Tibial nerve (tissue), 4 donors: ENCODE results near the gene TRHDE.

Source experiments
- EP300 ChIP-seq, 2 donors: sonication (generic); formaldehyde crosslinking; IDR thresholded peaks; one replicate each; pipeline ENCODE4 v1.6.1; 2017; ENCODE audit warnings: antibody characterized with exemption in 2 of 2, mild to moderate bottlenecking in 1 of 2
- POLR2A ChIP-seq, 2 donors: fragments of 450-650 bp; IDR thresholded peaks; one replicate each; pipeline ENCODE4 v1.6.1; 2017; ENCODE audit warnings: antibody characterized with exemption in 2 of 2, mild to moderate bottlenecking in 2 of 2, moderate library complexity in 2 of 2
- TF ChIP-seq, protein P1 (sequence below), 5 experiments: fragments of 200-600 bp in 3 of 5; fragments of 450-650 bp in 2 of 5; sonication (generic) in 3 of 5; IDR thresholded peaks; one replicate each; pipeline ENCODE4 v1.5.1; 2016 to 2019; ENCODE audit warnings: antibody characterized with exemption in 5 of 5, mild to moderate bottlenecking in 3 of 5, moderate library complexity in 2 of 5

DNA sequence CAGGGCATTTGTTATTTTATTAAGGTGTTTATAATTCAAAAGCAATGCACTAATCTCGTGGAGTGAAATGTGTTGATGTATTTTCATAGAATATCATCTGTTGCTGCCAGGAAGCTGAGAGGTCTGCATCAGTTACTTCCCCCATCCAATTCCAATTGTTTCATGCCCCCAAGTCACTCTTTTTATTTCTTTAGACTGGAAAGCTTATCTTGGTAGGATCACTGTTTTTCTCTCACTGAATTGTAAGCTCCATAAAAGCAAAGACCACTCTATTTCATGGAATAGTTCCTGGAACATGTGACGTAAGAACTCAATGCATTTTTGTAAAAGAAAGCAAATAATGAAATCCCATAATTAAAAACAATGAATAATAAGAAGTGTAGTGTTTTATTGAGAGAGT lies 420.2 kb downstream of the TRHDE start:
- TF ChIP-seq POLR2A (IDR thresholded peaks at IDR 0.05): no peak
- TF ChIP-seq, protein P1, sequence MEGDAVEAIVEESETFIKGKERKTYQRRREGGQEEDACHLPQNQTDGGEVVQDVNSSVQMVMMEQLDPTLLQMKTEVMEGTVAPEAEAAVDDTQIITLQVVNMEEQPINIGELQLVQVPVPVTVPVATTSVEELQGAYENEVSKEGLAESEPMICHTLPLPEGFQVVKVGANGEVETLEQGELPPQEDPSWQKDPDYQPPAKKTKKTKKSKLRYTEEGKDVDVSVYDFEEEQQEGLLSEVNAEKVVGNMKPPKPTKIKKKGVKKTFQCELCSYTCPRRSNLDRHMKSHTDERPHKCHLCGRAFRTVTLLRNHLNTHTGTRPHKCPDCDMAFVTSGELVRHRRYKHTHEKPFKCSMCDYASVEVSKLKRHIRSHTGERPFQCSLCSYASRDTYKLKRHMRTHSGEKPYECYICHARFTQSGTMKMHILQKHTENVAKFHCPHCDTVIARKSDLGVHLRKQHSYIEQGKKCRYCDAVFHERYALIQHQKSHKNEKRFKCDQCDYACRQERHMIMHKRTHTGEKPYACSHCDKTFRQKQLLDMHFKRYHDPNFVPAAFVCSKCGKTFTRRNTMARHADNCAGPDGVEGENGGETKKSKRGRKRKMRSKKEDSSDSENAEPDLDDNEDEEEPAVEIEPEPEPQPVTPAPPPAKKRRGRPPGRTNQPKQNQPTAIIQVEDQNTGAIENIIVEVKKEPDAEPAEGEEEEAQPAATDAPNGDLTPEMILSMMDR (IDR thresholded peaks at IDR 0.05): no peak
- no peak for TF ChIP-seq EP300 (IDR thresholded peaks at IDR 0.05)
